AG09319 (cell line): ENCODE results near the gene SLC43A3.
"Not testable (repeated sequence)": the region's sequence is repeated elsewhere in the genome, so short reads cannot be mapped to it uniquely, and the experiment has no call there.

ENCODE experiments used
- DNase-seq: peaks from one replicate; pipeline ENCODE4 v3.0.0-alpha.2; 2010; ENCODE audit warnings: low read depth; ENCODE audit errors: extremely low read depth
- TF ChIP-seq, protein P1 (sequence below): IDR thresholded peaks from 2 replicates; pipeline ENCODE4 v1.5.1; 2011; ENCODE audit warnings: low read depth, mild to moderate bottlenecking, inconsistent platforms, low read length, moderate library complexity

The SLC43A3 gene

DNA sequence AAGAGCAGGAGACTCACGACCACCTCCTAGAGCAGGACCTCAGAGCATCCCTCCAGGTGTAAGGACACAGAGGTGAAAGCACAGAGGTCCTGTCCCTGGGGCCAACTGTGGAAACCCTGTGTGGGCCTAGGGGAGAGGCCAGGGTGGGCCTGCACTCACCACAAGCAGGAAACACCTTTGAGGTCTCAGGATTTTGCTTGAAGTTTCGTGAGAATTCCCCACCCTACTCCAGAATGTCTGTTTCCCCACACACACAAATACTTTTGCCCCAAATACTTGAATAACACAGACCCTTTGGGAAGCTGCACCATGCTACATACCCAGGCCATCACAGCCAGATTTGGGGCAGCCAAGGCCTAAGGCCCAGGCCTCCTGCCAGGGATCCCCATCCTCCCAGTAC is 18.1 kb downstream of the SLC43A3 start:
- no peak for DNase-seq
- TF ChIP-seq, protein P1, sequence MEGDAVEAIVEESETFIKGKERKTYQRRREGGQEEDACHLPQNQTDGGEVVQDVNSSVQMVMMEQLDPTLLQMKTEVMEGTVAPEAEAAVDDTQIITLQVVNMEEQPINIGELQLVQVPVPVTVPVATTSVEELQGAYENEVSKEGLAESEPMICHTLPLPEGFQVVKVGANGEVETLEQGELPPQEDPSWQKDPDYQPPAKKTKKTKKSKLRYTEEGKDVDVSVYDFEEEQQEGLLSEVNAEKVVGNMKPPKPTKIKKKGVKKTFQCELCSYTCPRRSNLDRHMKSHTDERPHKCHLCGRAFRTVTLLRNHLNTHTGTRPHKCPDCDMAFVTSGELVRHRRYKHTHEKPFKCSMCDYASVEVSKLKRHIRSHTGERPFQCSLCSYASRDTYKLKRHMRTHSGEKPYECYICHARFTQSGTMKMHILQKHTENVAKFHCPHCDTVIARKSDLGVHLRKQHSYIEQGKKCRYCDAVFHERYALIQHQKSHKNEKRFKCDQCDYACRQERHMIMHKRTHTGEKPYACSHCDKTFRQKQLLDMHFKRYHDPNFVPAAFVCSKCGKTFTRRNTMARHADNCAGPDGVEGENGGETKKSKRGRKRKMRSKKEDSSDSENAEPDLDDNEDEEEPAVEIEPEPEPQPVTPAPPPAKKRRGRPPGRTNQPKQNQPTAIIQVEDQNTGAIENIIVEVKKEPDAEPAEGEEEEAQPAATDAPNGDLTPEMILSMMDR, result no peak

DNA sequence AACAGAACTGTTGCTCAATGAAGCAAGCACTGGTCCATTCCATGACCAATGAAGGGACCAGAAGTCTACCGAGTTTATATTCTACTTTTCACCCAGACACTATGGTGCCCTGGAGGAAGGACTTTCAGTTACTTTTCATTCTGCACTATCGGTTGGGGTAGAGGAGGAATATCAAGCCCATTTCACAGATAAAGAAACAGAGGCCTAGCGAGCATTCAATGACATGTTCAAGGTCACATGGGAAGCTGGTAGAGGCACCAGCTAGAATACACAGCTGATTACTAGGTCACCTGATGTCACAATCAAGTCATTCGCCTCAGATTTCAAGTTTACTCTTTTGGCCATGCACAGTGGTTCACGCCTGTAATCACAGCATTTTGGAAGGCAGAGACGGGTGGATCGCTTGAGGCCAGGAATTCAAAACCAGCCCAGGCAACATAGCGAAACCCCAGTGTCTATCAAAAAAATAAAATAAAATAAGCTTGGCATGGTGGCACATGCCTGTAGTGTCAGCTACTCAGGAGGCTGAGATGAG is 18.9 kb downstream of the SLC43A3 start:
- DNase-seq, result no peak
- TF ChIP-seq, protein P1, result no peak

DNA sequence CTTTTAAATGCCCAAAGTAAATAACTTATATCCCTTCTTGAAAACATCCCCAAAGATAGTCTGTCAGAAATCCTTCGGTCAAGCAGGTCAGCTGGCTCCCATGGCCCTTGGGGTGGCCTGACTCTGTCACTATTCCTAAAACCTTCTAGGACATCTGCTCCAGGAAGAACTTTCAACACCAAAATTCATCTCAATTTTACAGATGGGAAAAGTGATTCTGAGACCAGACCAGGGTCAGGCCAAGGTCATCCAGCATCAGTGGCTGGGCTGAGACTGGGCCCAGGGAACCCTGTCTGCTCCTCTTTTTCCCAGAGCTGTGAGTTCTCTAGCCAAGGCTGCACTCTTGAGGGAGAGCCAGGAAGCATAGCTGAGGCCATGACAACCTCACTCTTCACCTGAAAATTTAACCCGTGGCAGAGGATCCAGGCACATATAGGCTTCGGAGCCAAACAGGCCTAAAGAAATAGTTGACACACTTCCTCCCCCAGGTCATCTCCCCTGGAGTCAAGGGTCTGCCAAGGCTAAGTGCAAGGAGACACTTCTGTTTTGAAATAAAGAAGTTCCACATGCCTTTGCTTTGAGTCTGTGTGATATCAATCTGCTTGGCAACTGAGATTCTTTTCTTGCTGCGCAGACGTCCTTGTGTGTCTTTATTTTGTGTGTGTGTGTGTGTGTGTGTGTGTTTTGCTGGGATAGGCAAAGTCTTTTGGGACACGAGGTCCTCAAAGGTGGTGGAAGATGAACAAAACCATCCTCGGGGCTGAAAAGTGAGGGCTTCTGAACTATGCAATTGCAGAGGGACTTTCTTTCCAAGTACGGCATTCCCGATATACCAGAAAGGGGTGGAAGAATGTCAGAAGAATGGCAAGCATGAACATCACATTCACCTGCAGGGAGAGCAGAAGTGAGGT is 19.7 kb downstream of the SLC43A3 start:
- no peak for DNase-seq
- TF ChIP-seq, protein P1, result no peak

DNA sequence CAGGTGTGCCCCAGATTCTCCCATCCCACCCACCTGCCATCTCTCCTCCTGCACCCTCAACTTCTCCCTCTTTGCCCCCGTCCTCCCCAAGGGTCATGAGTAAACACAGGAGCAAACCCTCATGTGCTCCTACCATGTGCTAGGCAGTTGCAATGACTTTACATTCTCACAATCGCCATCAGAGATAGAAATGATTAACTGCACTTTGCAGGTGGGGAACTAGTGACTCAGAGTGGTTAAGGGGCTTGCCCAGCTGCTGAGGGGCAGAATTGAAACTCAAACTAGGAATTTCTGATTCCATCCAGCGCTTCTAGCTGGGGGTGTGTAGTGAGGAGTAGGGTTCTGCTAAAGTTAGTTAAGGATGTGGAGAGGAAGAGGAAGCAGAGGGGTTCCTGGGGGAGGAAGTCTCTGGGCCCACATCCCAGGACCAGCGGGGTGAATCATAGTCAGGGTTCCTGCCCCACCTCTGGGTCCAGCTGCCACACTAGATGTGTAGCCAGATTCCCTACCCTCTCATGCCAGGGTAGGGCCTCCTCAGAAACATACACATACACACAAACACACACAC is 20.5 kb downstream of the SLC43A3 start:
- DNase-seq, result no peak
- TF ChIP-seq, protein P1, result no peak

DNA sequence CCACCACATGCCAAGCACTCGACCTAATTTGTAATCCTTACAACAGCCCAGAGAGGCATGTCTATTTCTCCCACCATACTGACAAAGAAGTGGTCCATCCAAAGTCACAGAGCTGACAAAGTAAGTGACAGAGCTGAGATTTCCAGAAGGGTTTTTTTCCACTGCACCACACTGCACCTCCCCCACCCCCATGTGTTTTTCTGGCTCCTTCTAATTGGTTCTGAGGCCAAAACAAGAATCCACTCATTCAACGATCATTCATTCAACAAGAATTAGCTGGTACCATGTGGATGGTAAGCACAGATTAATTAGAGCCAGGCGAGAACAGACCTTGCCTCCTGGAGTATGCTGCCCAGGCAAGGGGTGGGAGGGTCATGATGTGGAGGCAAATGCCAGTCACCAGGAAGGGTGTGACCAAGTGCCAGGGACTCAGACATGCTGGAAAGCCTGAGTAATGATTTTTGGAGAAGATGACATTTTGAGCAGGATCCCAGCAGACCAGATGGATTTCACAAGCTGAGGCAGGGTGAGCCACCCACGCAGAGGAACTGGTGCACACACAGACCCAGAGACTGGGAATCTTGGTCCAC is 21.6 kb downstream of the SLC43A3 start:
- TF ChIP-seq, protein P1, result no peak
- DNase-seq, result no peak

DNA sequence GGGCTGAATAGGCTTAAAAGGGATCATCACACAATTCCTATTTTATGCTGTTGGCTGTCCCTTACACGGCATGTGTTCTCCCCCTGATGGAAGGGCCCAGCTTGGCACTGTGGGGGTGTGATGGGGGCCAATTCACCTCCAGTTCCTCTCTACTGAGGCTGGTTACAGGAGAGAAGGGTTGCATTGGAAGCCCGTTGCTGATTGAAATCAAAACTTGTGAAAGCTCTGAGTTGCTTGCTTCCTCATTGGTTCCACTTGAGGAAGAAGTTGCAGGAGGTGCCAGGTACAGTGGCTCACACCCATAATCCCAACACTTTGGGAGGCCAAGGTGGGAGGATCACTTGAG is 23.1 kb downstream of the SLC43A3 start:
- TF ChIP-seq, protein P1, result no peak
- DNase-seq, result no peak

DNA sequence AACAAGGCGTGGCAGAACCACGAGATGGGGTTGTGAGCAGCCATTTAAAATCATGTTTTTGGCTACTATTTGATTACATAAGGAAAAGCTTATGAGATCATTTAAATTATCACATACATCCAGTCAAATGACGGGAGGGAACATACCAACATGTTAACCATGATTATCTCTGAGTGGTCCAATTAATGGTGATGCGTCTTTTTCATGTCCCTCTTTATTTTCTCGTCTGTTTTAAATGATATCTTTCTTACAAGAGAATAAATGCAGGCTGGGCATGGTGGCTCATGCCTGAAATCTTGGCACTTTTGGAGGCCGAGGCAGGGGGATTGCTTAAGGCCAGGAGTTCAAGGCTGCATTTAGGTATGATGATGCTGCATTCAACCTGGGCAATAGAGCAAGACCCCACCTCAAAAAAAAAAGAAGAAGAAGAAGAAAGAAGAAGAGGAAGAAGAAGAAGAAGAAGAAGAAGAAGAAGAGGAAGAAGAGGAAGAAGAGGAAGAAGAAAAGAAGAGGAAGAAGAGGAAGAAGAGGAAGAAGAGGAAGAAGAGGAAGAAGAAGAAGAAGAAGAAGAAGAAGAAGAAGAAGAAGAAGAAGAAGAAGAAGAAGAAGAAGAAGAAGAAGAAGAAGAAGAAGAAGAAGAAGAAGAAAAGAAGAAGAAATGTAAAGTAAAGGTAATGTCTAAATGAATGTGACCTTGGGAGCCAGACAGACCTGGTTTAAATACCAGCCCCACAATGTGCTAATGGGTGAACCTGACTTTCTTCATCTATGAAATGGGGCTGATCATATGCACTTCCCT is 23.7 kb downstream of the SLC43A3 start:
- not testable (repeated sequence) for DNase-seq
